HEK293 (cell line): ENCODE data around the gene DNAJC7.

Source experiments
- EGR2 ChIP-seq: fragments of 450-650 bp; formaldehyde crosslinking; IDR thresholded peaks from 2 replicates; pipeline ENCODE4 v1.5.1; 2016; ENCODE audit warnings: low read depth, missing biosample characterization, missing genetic modification characterization
- FEZF1 ChIP-seq: fragments of 450-650 bp; formaldehyde crosslinking; IDR thresholded peaks from 2 replicates; pipeline ENCODE4 v1.5.1; 2016; ENCODE audit warnings: missing biosample characterization, missing genetic modification characterization
- GFI1B ChIP-seq: fragments of 450-650 bp; formaldehyde crosslinking; IDR thresholded peaks from 2 replicates; pipeline ENCODE4 v1.5.1; 2016; ENCODE audit warnings: missing biosample characterization, missing genetic modification characterization
- GLIS2 ChIP-seq: fragments of 450-650 bp; formaldehyde crosslinking; IDR thresholded peaks from 2 replicates; pipeline ENCODE4 v1.5.1; 2016; ENCODE audit warnings: missing biosample characterization, missing genetic modification characterization
- KLF16 ChIP-seq: fragments of 450-650 bp; formaldehyde crosslinking; IDR thresholded peaks from 2 replicates; pipeline ENCODE4 v1.5.1; 2017; ENCODE audit warnings: missing biosample characterization, missing genetic modification characterization
- KLF7 ChIP-seq: fragments of 450-650 bp; formaldehyde crosslinking; IDR thresholded peaks from 2 replicates; pipeline ENCODE4 v1.5.1; 2016; ENCODE audit warnings: missing biosample characterization, missing genetic modification characterization, borderline replicate concordance
- KLF8 ChIP-seq: fragments of 450-650 bp; formaldehyde crosslinking; IDR thresholded peaks from 2 replicates; pipeline ENCODE4 v1.5.1; 2016; ENCODE audit warnings: missing biosample characterization, missing genetic modification characterization
- PRDM2 ChIP-seq: fragments of 450-650 bp; formaldehyde crosslinking; IDR thresholded peaks from 2 replicates; pipeline ENCODE4 v1.5.1; 2016; ENCODE audit warnings: missing biosample characterization, missing genetic modification characterization, borderline replicate concordance
- RBAK ChIP-seq: fragments of 450-650 bp; formaldehyde crosslinking; IDR thresholded peaks from 2 replicates; pipeline ENCODE4 v1.5.1; 2016; ENCODE audit warnings: missing biosample characterization, missing genetic modification characterization
- REPIN1 ChIP-seq: fragments of 450-650 bp; formaldehyde crosslinking; IDR thresholded peaks from 2 replicates; pipeline ENCODE4 v1.5.1; 2017; ENCODE audit warnings: missing biosample characterization, missing genetic modification characterization, low read depth
- SCRT2 ChIP-seq: fragments of 450-650 bp; formaldehyde crosslinking; IDR thresholded peaks from 2 replicates; pipeline ENCODE4 v1.5.1; 2016; ENCODE audit warnings: missing biosample characterization, missing genetic modification characterization
- TCF7L2 ChIP-seq: IDR thresholded peaks from 2 replicates; pipeline ENCODE4 v1.6.1; 2011; ENCODE audit warnings: low read depth, mild to moderate bottlenecking, inconsistent platforms, low read length, moderate library complexity, borderline replicate concordance
- ZBTB10 ChIP-seq: fragments of 450-650 bp; formaldehyde crosslinking; IDR thresholded peaks from 2 replicates; pipeline ENCODE4 v1.5.1; 2016; ENCODE audit warnings: missing biosample characterization, missing genetic modification characterization
- ZBTB8A ChIP-seq: fragments of 450-650 bp; formaldehyde crosslinking; IDR thresholded peaks from 2 replicates; pipeline ENCODE4 v1.5.1; 2016; ENCODE audit warnings: missing biosample characterization, missing genetic modification characterization
- ZNF112 ChIP-seq: fragments of 450-650 bp; formaldehyde crosslinking; IDR thresholded peaks from 2 replicates; pipeline ENCODE4 v1.5.0; 2017; ENCODE audit warnings: missing biosample characterization, missing genetic modification characterization
- ZNF114 ChIP-seq: fragments of 450-650 bp; formaldehyde crosslinking; IDR thresholded peaks from 2 replicates; pipeline ENCODE4 v1.5.0; 2017; ENCODE audit warnings: missing biosample characterization, missing genetic modification characterization
- ZNF132 ChIP-seq: fragments of 450-650 bp; formaldehyde crosslinking; IDR thresholded peaks from 2 replicates; pipeline ENCODE4 v1.5.1; 2017; ENCODE audit warnings: missing biosample characterization, missing genetic modification characterization, borderline replicate concordance
- ZNF140 ChIP-seq: fragments of 450-650 bp; formaldehyde crosslinking; IDR thresholded peaks from 2 replicates; pipeline ENCODE4 v1.5.1; 2016; ENCODE audit warnings: missing biosample characterization, missing genetic modification characterization
- ZNF169 ChIP-seq: fragments of 450-650 bp; formaldehyde crosslinking; IDR thresholded peaks from 2 replicates; pipeline ENCODE4 v1.5.1; 2016; ENCODE audit warnings: missing biosample characterization, missing genetic modification characterization
- ZNF19 ChIP-seq: fragments of 450-650 bp; formaldehyde crosslinking; IDR thresholded peaks from 2 replicates; pipeline ENCODE4; 2016; ENCODE audit warnings: missing biosample characterization, missing genetic modification characterization, low read depth
- ZNF202 ChIP-seq: fragments of 450-650 bp; formaldehyde crosslinking; IDR thresholded peaks from 2 replicates; pipeline ENCODE4 v1.5.1; 2016; ENCODE audit warnings: missing biosample characterization, missing genetic modification characterization, borderline replicate concordance
- ZNF223 ChIP-seq: fragments of 450-650 bp; formaldehyde crosslinking; IDR thresholded peaks from 2 replicates; pipeline ENCODE4 v1.5.1; 2016; ENCODE audit warnings: missing biosample characterization, missing genetic modification characterization
- ZNF280C ChIP-seq: fragments of 450-650 bp; formaldehyde crosslinking; IDR thresholded peaks from 2 replicates; pipeline ENCODE4 v1.5.1; 2016; ENCODE audit warnings: missing biosample characterization, missing genetic modification characterization
- ZNF426 ChIP-seq: fragments of 450-650 bp; formaldehyde crosslinking; IDR thresholded peaks from 2 replicates; pipeline ENCODE4 v1.5.1; 2017; ENCODE audit warnings: missing biosample characterization, missing genetic modification characterization, mild to moderate bottlenecking, inconsistent platforms, moderate library complexity
- ZNF514 ChIP-seq: fragments of 450-650 bp; formaldehyde crosslinking; IDR thresholded peaks from 2 replicates; pipeline ENCODE4 v1.5.1; 2016; ENCODE audit warnings: missing biosample characterization, missing genetic modification characterization
- ZNF530 ChIP-seq: fragments of 450-650 bp; formaldehyde crosslinking; IDR thresholded peaks from 2 replicates; pipeline ENCODE4 v1.5.1; 2016; ENCODE audit warnings: low read depth, missing biosample characterization, missing genetic modification characterization
- ZNF549 ChIP-seq: fragments of 450-650 bp; IDR thresholded peaks from 2 replicates; pipeline ENCODE4 v1.5.1; 2018; ENCODE audit warnings: missing biosample characterization, missing genetic modification characterization, mild to moderate bottlenecking, inconsistent platforms, moderate library complexity
- ZNF624 ChIP-seq: fragments of 450-650 bp; formaldehyde crosslinking; IDR thresholded peaks from 2 replicates; pipeline ENCODE4 v1.5.1; 2017; ENCODE audit warnings: missing biosample characterization, missing genetic modification characterization
- ZNF629 ChIP-seq: fragments of 450-650 bp; formaldehyde crosslinking; IDR thresholded peaks from 2 replicates; pipeline ENCODE4 v1.5.1; 2017; ENCODE audit warnings: missing biosample characterization, missing genetic modification characterization
- ZNF830 ChIP-seq: fragments of 450-650 bp; IDR thresholded peaks from 2 replicates; pipeline ENCODE4 v1.5.0; 2018; ENCODE audit warnings: missing biosample characterization, missing genetic modification characterization, low read depth, mild to moderate bottlenecking, moderate library complexity
- ZSCAN30 ChIP-seq: fragments of 450-650 bp; IDR thresholded peaks from 2 replicates; pipeline ENCODE4 v1.5.1; 2018; ENCODE audit warnings: missing biosample characterization, mild to moderate bottlenecking, missing genetic modification characterization, moderate library complexity

The DNAJC7 gene

GRCh38 chr17:41966463-41967140, 50.6 kb downstream of the DNAJC7 start, which contains the start of gene CNP (continued):
- TF ChIP-seq ZNF530 (tag by site-specific recombination) (no peak), ZBTB8A (tag by site-specific recombination) (peak; percentile 40; the same call in 1 of the 2 replicates), ZNF132 (tag by site-specific recombination) (no peak), RBAK (tag by site-specific recombination) (no peak), GFI1B (tag by site-specific recombination) (no peak), ZNF280C (tag by site-specific recombination) (no peak), ZNF549 (tag by site-specific recombination) (no peak), EGR2 (tag by site-specific recombination) (peak; percentile 68), REPIN1 (tag by site-specific recombination) (0 out of 2 replicates have a peak, but pooled peaks have one; percentile 32), ZNF514 (tag by site-specific recombination) (no peak), ZNF112 (tag by site-specific recombination) (no peak), KLF8 (tag by site-specific recombination) (peak; percentile 54; the same call in 1 of the 2 replicates), KLF16 (tag by site-specific recombination) (peak; percentile 49; the same call in 1 of the 2 replicates), ZNF169 (no peak), ZNF426 (no peak), GLIS2 (tag by site-specific recombination) (peak; percentile 79), SCRT2 (tag by site-specific recombination) (no peak), PRDM2 (tag by site-specific recombination) (no peak), ZNF223 (tag by site-specific recombination) (no peak), ZNF114 (tag by site-specific recombination) (no peak), ZNF624 (no peak), ZBTB10 (tag by site-specific recombination) (no peak), ZSCAN30 (tag by site-specific recombination) (peak; percentile 92), TCF7L2 (no peak), ZNF19 (tag by site-specific recombination) (no peak), KLF7 (tag by site-specific recombination) (no peak), ZNF830 (tag by site-specific recombination) (no peak), ZNF629 (no peak), ZNF202 (tag by site-specific recombination) (no peak), ZNF140 (no peak), FEZF1 (no peak)
